Neural cell (in vitro differentiated cells): ENCODE measurements around the gene GRWD1. TPM values are rescaled to one million over a fixed set of nuclear protein-coding genes. Genes with fewer than 3 reads are reported as not detected.

ENCODE experiments used
- H2AFZ ChIP-seq: fragments of 200-600, 300-800 bp; sonication (generic), shearing (Covaris generic); 2 replicates; pipeline ENCODE4 v1.6.0; 2014; ENCODE audit warnings: low read depth, mild to moderate bottlenecking, antibody characterized with exemption, low read length, moderate library complexity
- H3F3A ChIP-seq: fragments of 200-600 bp; shearing (Covaris generic); 2 replicates; pipeline ENCODE4 v1.6.1; 2016; ENCODE audit warnings: mild to moderate bottlenecking, moderate library complexity, mixed read lengths, antibody characterized with exemption, low read length; ENCODE audit not compliant: insufficient read depth, poor library complexity, severe bottlenecking
- H3K27ac ChIP-seq: fragments of 200-600, 300-800 bp; sonication (generic), shearing (Covaris generic); 2 replicates; pipeline ENCODE4 v1.5.1; 2014; ENCODE audit warnings: mild to moderate bottlenecking, low read length, moderate library complexity
- H3K27me3 ChIP-seq: fragments of 300-800, 200-600 bp; sonication (generic), shearing (Covaris generic); 2 replicates; pipeline ENCODE4 v1.6.0; 2014; ENCODE audit warnings: mild to moderate bottlenecking, low read depth, low read length, moderate library complexity; ENCODE audit not compliant: insufficient read depth
- H3K36me3 ChIP-seq: fragments of 300-800, 200-600 bp; sonication (generic), shearing (Covaris generic); 2 replicates; pipeline ENCODE4 v1.5.1; 2014; ENCODE audit warnings: mild to moderate bottlenecking, antibody characterized with exemption, low read length, moderate library complexity; ENCODE audit not compliant: insufficient read depth
- H3K4me2 ChIP-seq: fragments of 300-800, 200-600 bp; sonication (generic), shearing (Covaris generic); 2 replicates; pipeline ENCODE4 v1.6.0; 2014; ENCODE audit warnings: mild to moderate bottlenecking, low read length
- H3K4me3 ChIP-seq: fragments of 300-800, 200-600 bp; sonication (generic), shearing (Covaris generic); 2 replicates; pipeline ENCODE4 v1.5.1; 2014; ENCODE audit warnings: mild to moderate bottlenecking, low read length, moderate library complexity
- H3K79me2 ChIP-seq: fragments of 200-600 bp; shearing (Covaris generic); replicated peaks from 2 replicates; pipeline ENCODE4 v1.6.0; 2014; ENCODE audit warnings: mild to moderate bottlenecking, low read length, moderate library complexity; ENCODE audit not compliant: insufficient read depth
- H3K9ac ChIP-seq: fragments of 300-800, 200-600 bp; sonication (generic), shearing (Covaris generic); 2 replicates; pipeline ENCODE4 v1.6.1; 2016; ENCODE audit warnings: mild to moderate bottlenecking, low read length, mixed read lengths
- H3K9me2 ChIP-seq: fragments of 200-600 bp; shearing (Covaris generic); 2 replicates; pipeline ENCODE4 v1.6.1; 2016; ENCODE audit warnings: mild to moderate bottlenecking, low read length, mixed read lengths; ENCODE audit not compliant: insufficient read depth
- H3K9me3 ChIP-seq: fragments of 200-600, 300-800 bp; sonication (generic), shearing (Covaris generic); 2 replicates; pipeline ENCODE4 v1.6.1; 2016; ENCODE audit warnings: mild to moderate bottlenecking, mixed run types, low read length, moderate library complexity, mixed read lengths
- H4K20me1 ChIP-seq: fragments of 200-600 bp; shearing (Covaris generic); 2 replicates; pipeline ENCODE4 v1.6.1; 2016; ENCODE audit warnings: mild to moderate bottlenecking, mixed run types; ENCODE audit not compliant: insufficient read depth
- EP300 ChIP-seq: fragments of 450-650 bp; conservative IDR thresholded peaks from 2 replicates; pipeline ENCODE4 v1.6.1; 2014; ENCODE audit warnings: antibody characterized with exemption, mild to moderate bottlenecking, moderate library complexity; ENCODE audit not compliant: poor library complexity, severe bottlenecking
- EZH2 ChIP-seq: fragments of 200-600, 300-800 bp; shearing (Covaris generic), sonication (generic); IDR thresholded peaks from 2 replicates; pipeline ENCODE4 v1.6.1; 2014; ENCODE audit warnings: antibody characterized with exemption, low read length, borderline replicate concordance, mild to moderate bottlenecking; ENCODE audit not compliant: insufficient read depth, poor library complexity, severe bottlenecking
- MXI1 ChIP-seq: fragments of 450-650 bp; conservative IDR thresholded peaks from 2 replicates; pipeline ENCODE4 v1.6.1; 2014; ENCODE audit warnings: antibody characterized with exemption, mild to moderate bottlenecking; ENCODE audit not compliant: poor library complexity, severe bottlenecking
- POLR2AphosphoS5 ChIP-seq: IDR thresholded peaks from 2 replicates; pipeline ENCODE4 v1.6.1; 2012
- RAD21 ChIP-seq: fragments of 450-650 bp; conservative IDR thresholded peaks from 2 replicates; pipeline ENCODE4 v1.6.1; 2014; ENCODE audit warnings: antibody characterized with exemption, mild to moderate bottlenecking, moderate library complexity
- SMC3 ChIP-seq: fragments of 450-650 bp; conservative IDR thresholded peaks from 2 replicates; pipeline ENCODE4 v1.6.1; 2014; ENCODE audit warnings: antibody characterized with exemption, mild to moderate bottlenecking, moderate library complexity; ENCODE audit not compliant: poor library complexity
- TAF1 ChIP-seq: IDR thresholded peaks from 2 replicates; pipeline ENCODE4 v1.6.1; 2012; ENCODE audit warnings: low read depth
- polyA plus RNA-seq: library from polyadenylated mRNA; depleted of rRNA; stranded (reverse); fragments of >200 nt; gene quantifications from 2 replicates; pipeline ENCODE4 v1.2.3, GENCODE V29; 2014
- TF ChIP-seq, protein P1 (sequence below): IDR thresholded peaks from 2 replicates; pipeline ENCODE4 v1.6.1; 2012; ENCODE audit warnings: borderline replicate concordance
- TF ChIP-seq, protein P2 (sequence below): fragments of 450-650 bp; IDR thresholded peaks from 2 replicates; pipeline ENCODE4 v1.5.1; 2014; ENCODE audit warnings: antibody characterized with exemption, mild to moderate bottlenecking, moderate library complexity; ENCODE audit not compliant: poor library complexity, severe bottlenecking

The GRWD1 gene
- polyA plus RNA-seq, 1 donor from 2014 or later, result 11.8 TPM

DNA sequence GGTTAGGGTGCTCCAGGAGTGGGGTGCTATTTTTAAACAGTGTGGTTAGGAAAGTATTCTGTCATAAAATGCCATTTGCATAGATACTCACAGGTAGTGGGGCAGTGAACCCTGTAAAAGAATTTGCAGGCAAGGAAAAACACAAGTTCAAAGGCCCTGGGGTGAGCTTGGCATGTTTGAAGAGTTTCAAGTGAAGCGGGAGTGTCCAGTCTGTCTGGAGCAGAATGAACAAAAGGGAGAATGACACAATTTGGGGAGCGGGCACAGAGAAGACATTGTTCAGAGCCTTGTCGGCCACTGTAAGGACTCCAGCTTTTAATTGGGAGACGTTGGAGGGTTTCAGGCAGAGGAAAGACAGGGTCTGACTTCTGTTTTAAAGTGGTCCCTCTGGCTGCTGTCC, 2.8 kb downstream of the GRWD1 start (continued):
- TF ChIP-seq, protein P1, sequence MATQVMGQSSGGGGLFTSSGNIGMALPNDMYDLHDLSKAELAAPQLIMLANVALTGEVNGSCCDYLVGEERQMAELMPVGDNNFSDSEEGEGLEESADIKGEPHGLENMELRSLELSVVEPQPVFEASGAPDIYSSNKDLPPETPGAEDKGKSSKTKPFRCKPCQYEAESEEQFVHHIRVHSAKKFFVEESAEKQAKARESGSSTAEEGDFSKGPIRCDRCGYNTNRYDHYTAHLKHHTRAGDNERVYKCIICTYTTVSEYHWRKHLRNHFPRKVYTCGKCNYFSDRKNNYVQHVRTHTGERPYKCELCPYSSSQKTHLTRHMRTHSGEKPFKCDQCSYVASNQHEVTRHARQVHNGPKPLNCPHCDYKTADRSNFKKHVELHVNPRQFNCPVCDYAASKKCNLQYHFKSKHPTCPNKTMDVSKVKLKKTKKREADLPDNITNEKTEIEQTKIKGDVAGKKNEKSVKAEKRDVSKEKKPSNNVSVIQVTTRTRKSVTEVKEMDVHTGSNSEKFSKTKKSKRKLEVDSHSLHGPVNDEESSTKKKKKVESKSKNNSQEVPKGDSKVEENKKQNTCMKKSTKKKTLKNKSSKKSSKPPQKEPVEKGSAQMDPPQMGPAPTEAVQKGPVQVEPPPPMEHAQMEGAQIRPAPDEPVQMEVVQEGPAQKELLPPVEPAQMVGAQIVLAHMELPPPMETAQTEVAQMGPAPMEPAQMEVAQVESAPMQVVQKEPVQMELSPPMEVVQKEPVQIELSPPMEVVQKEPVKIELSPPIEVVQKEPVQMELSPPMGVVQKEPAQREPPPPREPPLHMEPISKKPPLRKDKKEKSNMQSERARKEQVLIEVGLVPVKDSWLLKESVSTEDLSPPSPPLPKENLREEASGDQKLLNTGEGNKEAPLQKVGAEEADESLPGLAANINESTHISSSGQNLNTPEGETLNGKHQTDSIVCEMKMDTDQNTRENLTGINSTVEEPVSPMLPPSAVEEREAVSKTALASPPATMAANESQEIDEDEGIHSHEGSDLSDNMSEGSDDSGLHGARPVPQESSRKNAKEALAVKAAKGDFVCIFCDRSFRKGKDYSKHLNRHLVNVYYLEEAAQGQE, result no peak

DNA sequence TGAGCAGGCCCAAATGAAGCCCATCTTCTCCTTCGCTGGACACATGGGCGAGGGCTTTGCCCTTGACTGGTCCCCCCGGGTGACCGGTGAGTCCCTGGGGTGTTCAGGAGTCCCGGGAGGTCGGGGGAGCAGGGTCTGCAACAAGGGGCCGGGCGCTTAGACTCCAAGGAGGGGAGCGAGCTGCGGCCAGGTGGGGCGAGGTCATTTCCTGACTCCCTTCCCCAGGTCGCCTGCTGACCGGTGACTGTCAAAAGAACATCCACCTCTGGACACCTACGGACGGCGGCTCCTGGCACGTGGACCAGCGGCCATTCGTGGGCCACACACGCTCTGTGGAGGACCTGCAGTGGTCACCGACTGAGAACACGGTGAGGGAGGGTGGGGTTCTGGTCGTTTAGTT, 4.7 kb downstream of the GRWD1 start:
- H3F3A ChIP-seq, result no peaks in the 10 kb centered on the region
- no peaks in the 10 kb centered on the region for H3K27me3 ChIP-seq
- peaks cover 6% of the 10 kb centered on the region for H3K79me2 ChIP-seq
- H3K4me2 ChIP-seq, result no peak overlapping the region
- H2AFZ ChIP-seq, result no peak overlapping the region
- H3K36me3 ChIP-seq, result no peaks in the 10 kb centered on the region
- no peaks in the 10 kb centered on the region for H4K20me1 ChIP-seq
- no peak overlapping the region for H3K27ac ChIP-seq
- no peaks in the 10 kb centered on the region for H3K9me2 ChIP-seq
- no peak for TF ChIP-seq MXI1
- no peak for TF ChIP-seq TAF1
- no peak for TF ChIP-seq POLR2AphosphoS5
- no peak for TF ChIP-seq RAD21
- no peak for TF ChIP-seq EP300
- H3K4me3 ChIP-seq, result no peak overlapping the region
- no peaks in the 10 kb centered on the region for H3K9me3 ChIP-seq
- H3K9ac ChIP-seq, result no peak overlapping the region

DNA sequence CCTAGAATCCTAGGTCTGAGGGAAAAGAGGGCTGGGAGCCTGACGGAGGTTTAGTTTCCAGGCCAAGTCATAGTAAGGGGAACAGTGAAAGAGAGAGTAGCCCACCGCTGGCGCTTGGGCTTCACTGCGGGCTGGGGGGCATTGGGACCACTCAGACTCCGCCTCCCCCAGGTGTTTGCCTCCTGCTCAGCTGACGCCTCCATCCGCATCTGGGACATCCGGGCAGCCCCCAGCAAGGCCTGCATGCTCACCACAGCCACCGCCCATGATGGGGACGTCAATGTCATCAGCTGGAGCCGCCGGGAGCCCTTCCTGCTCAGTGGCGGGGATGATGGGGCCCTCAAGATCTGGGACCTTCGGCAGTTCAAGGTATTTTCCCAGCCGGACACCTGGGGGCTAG, 5.1 kb downstream of the GRWD1 start:
- Histone ChIP-seq H2AFZ (no peak overlapping the region), H3K79me2 (peaks cover 6% of the 10 kb centered on the region), H3K27ac (no peak overlapping the region), H3K36me3 (no peaks in the 10 kb centered on the region), H3F3A (no peaks in the 10 kb centered on the region), H3K27me3 (no peaks in the 10 kb centered on the region), H3K9me2 (no peaks in the 10 kb centered on the region), H3K9me3 (no peaks in the 10 kb centered on the region), H3K4me3 (no peak overlapping the region), H3K9ac (no peak overlapping the region), H4K20me1 (no peaks in the 10 kb centered on the region), H3K4me2 (no peak overlapping the region)
- no peak for TF ChIP-seq MXI1
- TF ChIP-seq RAD21, result no peak
- no peak for TF ChIP-seq EP300
- no peak for TF ChIP-seq SMC3
- TF ChIP-seq TAF1, result no peak
- TF ChIP-seq, protein P2, sequence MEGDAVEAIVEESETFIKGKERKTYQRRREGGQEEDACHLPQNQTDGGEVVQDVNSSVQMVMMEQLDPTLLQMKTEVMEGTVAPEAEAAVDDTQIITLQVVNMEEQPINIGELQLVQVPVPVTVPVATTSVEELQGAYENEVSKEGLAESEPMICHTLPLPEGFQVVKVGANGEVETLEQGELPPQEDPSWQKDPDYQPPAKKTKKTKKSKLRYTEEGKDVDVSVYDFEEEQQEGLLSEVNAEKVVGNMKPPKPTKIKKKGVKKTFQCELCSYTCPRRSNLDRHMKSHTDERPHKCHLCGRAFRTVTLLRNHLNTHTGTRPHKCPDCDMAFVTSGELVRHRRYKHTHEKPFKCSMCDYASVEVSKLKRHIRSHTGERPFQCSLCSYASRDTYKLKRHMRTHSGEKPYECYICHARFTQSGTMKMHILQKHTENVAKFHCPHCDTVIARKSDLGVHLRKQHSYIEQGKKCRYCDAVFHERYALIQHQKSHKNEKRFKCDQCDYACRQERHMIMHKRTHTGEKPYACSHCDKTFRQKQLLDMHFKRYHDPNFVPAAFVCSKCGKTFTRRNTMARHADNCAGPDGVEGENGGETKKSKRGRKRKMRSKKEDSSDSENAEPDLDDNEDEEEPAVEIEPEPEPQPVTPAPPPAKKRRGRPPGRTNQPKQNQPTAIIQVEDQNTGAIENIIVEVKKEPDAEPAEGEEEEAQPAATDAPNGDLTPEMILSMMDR, result no peak

DNA sequence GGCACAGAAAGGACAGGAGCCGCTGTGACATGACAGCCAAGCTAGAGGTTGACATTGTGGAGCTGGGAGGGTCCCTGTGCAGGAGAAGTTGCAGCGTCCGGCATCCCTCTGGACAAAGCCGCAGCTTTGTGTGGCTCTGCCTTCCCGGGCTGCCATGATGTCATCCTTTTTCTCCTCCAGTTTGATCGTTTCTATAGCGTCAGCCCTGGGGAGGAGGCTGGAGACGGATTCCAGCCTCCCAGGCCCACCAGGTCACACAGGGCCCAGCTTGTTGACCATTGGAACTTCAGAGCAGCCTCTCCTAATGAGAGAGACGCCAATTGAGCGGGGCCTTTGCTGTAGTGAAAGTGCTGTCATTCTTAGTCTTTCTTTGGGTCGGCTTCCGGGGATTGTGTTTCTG, 5.8 kb downstream of the GRWD1 start:
- Histone ChIP-seq H3K27me3 (no peaks in the 10 kb centered on the region), H3K4me2 (no peak overlapping the region), H3K36me3 (no peaks in the 10 kb centered on the region), H3K4me3 (no peak overlapping the region), H3K9me3 (no peaks in the 10 kb centered on the region), H3K79me2 (peaks cover under 1% of the 10 kb centered on the region), H4K20me1 (no peaks in the 10 kb centered on the region), H2AFZ (no peak overlapping the region), H3K27ac (no peak overlapping the region), H3K9me2 (no peaks in the 10 kb centered on the region), H3F3A (no peaks in the 10 kb centered on the region), H3K9ac (no peak overlapping the region)
- TF ChIP-seq, protein P1, result no peak
- TF ChIP-seq RAD21 (no peak), SMC3 (no peak), EZH2 (no peak), POLR2AphosphoS5 (no peak), MXI1 (no peak), EP300 (no peak), TAF1 (no peak)
